HCT116 (cell line): ENCODE data around the gene ROBO1.

Experiments used
- CTCF ChIP-seq, 3 experiments: fragments of 200-600 bp in 1 of 3; sonication (generic) in 1 of 3; IDR thresholded peaks in 2 of 3; conservative IDR thresholded peaks in 1 of 3; 2 replicates each; pipeline ENCODE4 v1.5.1; 2012 to 2017; ENCODE audit warnings: low read depth in 2 of 3, low read length in 2 of 3, antibody characterized with exemption in 1 of 3, borderline replicate concordance in 1 of 3, control low read depth in 1 of 3, mild to moderate bottlenecking in 1 of 3, mixed read lengths in 1 of 3, mixed run types in 1 of 3, moderate library complexity in 1 of 3; ENCODE audit not compliant: insufficient read depth in 1 of 3
- EGR1 ChIP-seq: IDR thresholded peaks from 2 replicates; pipeline ENCODE4 v1.6.1; 2012; ENCODE audit warnings: low read depth
- EZH2 ChIP-seq: fragments of 200-600 bp; sonication (generic); IDR thresholded peaks from 2 replicates; pipeline ENCODE4 v1.6.1; 2017; ENCODE audit warnings: antibody characterized with exemption, mixed run types
- FOSL1 ChIP-seq: IDR thresholded peaks from 2 replicates; pipeline ENCODE4 v1.6.1; 2012; ENCODE audit warnings: low read depth
- POLR2AphosphoS5 ChIP-seq: IDR thresholded peaks from 2 replicates; pipeline ENCODE4 v1.6.1; 2011; ENCODE audit warnings: mild to moderate bottlenecking, low read depth, low read length, moderate library complexity
- RAD21 ChIP-seq: IDR thresholded peaks from 2 replicates; pipeline ENCODE4 v1.6.1; 2012; ENCODE audit warnings: low read depth, mild to moderate bottlenecking
- REST ChIP-seq: IDR thresholded peaks from 2 replicates; pipeline ENCODE4 v1.6.1; 2012; ENCODE audit warnings: low read depth
- SP1 ChIP-seq: IDR thresholded peaks from 2 replicates; pipeline ENCODE4 v1.6.1; 2012; ENCODE audit warnings: low read depth
- SRF ChIP-seq: IDR thresholded peaks from 2 replicates; pipeline ENCODE4 v1.6.1; 2012; ENCODE audit warnings: low read depth
- ZBTB33 ChIP-seq: IDR thresholded peaks from 2 replicates; pipeline ENCODE4 v1.6.1; 2011; ENCODE audit warnings: mild to moderate bottlenecking, low read length, moderate library complexity; ENCODE audit not compliant: insufficient replicate concordance; ENCODE audit errors: extremely low read depth

GRCh38 chr3:78830470-78830869, 937.3 kb downstream of the ROBO1 start:
- no peak for TF ChIP-seq ZBTB33
- TF ChIP-seq EZH2, result no peak
- TF ChIP-seq CTCF (IDR thresholded peaks at IDR 0.05 in 2 of 3, conservative IDR thresholded peaks at IDR 0.05 in 1 of 3; ENCODE audit: borderline replicate concordance in 1 of 3, insufficient read depth in 1 of 3, low read depth in 2 of 3, low read length in 2 of 3), result no peak
- no peak for TF ChIP-seq SRF
- TF ChIP-seq RAD21, result no peak
- no peak for TF ChIP-seq REST
- TF ChIP-seq SP1, result no peak
- no peak for TF ChIP-seq POLR2AphosphoS5
- no peak for TF ChIP-seq EGR1
- TF ChIP-seq FOSL1, result no peak
